AG10803 (cell line): ENCODE data around the gene PSAT1.
A peak's percentile ranks its signal among the peaks of the same experiment; 100 is the strongest.
"Not testable (repeated sequence)": the region's sequence is repeated elsewhere in the genome, so short reads cannot be mapped to it uniquely, and the experiment has no call there.

Experiments used
- DNase-seq: peaks from one replicate; pipeline ENCODE4 v3.0.0; 2010; ENCODE audit warnings: low read depth
- H3K4me3 ChIP-seq: 2 replicates; pipeline ENCODE4 v1.5.1; 2011; ENCODE audit warnings: mild to moderate bottlenecking, low read length, control low read depth
- TF ChIP-seq, protein P1 (sequence below): conservative IDR thresholded peaks from 2 replicates; pipeline ENCODE4 v1.5.1; 2011; ENCODE audit warnings: mild to moderate bottlenecking, low read length, control low read depth, inconsistent platforms

The PSAT1 gene

DNA sequence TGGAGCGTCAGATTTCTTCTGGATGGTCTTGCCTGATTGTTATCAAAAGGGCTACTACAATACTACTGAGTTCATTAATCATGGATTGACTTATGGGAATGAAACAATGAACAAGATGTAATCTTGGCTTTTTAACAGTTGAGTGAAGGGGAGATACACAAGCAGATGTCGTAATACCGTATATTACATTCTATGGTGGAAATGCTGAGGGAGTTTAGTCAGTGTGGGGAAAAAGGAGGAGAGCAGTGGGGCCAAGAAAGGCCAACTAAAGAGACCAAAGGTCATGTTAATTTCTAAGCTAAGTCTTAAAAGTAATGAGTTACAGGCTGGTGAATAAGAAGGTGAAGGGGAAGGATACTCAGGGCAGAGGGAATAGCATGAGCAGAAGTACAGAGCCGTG, 29.0 kb upstream of the PSAT1 start:
- DNase-seq = no peak
- TF ChIP-seq, protein P1, sequence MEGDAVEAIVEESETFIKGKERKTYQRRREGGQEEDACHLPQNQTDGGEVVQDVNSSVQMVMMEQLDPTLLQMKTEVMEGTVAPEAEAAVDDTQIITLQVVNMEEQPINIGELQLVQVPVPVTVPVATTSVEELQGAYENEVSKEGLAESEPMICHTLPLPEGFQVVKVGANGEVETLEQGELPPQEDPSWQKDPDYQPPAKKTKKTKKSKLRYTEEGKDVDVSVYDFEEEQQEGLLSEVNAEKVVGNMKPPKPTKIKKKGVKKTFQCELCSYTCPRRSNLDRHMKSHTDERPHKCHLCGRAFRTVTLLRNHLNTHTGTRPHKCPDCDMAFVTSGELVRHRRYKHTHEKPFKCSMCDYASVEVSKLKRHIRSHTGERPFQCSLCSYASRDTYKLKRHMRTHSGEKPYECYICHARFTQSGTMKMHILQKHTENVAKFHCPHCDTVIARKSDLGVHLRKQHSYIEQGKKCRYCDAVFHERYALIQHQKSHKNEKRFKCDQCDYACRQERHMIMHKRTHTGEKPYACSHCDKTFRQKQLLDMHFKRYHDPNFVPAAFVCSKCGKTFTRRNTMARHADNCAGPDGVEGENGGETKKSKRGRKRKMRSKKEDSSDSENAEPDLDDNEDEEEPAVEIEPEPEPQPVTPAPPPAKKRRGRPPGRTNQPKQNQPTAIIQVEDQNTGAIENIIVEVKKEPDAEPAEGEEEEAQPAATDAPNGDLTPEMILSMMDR = no peak
- no peak overlapping the region for H3K4me3 ChIP-seq

DNA sequence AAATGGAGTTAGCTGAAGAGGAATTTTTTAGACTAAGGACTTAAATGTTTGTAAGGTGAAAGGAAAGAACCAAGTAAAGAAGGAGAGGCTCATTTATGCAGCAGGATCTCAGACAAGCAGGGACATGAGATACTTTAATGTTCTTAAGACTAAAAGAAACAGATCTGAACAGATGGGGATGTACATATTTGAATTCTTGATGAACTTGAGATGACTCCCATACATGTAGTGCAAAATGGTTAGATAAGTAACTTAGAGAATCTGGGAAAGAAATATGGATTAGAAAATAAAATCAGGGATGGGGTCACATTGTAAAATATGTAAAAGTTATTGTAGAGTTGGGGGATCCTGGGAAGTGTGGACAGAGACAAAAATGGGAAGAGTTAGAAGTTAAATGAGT, 27.1 kb upstream of the PSAT1 start:
- no peak for DNase-seq
- TF ChIP-seq, protein P1 = no peak
- H3K4me3 ChIP-seq = no peak overlapping the region

DNA sequence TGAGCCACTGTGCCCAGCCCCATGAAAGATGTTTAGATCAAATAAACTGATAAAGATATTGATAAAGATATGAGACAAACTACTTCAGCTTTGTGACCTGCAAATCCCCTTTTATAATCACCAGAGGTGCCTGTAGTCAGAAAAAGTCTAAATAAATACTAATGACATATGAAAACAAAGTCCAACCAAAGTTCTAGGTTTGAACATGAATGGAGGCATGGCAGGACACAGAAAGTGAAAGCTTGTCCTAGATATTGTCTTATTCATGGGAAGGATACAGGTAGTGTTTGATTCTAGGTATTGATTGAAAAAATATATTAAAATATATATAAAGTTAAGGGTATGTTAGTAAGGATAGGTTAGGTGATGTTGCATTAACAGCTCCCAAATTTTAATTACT, 24.6 kb upstream of the PSAT1 start:
- DNase-seq = no peak
- TF ChIP-seq, protein P1 = no peak
- H3K4me3 ChIP-seq = no peak overlapping the region

DNA sequence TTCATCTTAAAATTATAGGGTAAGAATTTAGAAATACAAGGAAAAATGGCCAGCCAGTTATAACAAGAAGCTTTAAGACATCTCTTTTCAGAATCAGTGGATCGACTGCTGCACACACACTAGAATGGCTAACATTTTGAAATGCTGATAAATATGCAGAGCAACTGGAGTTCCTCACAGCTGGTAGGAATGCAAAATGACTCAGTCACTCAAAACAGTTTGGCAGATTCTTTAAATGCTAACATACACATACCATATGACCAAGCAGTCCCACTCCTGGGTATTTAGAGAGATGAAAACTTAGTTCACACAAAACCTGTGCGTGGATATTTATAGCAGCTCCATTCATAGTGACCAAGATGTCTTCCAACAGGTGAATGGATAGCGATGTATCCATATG, 23.2 kb upstream of the PSAT1 start:
- DNase-seq = peak; percentile 21
- TF ChIP-seq, protein P1 = no peak
- H3K4me3 ChIP-seq = no peak overlapping the region

DNA sequence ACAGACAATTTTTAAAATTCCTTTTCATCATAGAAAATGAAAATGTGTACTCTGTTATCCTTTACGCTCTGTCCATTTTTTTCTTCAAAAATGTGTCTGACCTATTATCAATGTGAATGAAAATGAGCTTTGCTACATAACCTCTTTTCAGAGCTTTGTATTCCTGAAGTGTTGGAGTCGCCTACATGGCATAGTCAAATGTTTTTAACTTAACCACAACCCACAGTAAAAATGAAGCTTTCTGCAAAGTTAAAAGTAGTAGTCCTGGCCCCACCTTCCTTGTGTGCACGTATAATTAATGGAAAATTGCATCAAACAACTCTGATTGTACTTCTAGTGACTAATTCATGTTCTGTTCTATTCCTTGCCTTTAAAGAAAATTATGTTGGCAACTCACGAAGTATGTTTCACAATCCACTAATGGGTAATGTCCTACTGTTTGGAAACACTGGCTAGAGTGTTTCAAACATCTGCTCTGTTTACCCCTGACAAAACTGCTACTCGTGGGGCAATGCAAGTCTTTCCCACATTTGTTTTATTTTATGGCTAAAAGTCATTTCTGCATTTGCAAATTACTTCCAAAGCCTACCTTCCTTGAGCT, 18.6 kb upstream of the PSAT1 start:
- DNase-seq = peak; percentile 90
- H3K4me3 ChIP-seq = no peak overlapping the region

DNA sequence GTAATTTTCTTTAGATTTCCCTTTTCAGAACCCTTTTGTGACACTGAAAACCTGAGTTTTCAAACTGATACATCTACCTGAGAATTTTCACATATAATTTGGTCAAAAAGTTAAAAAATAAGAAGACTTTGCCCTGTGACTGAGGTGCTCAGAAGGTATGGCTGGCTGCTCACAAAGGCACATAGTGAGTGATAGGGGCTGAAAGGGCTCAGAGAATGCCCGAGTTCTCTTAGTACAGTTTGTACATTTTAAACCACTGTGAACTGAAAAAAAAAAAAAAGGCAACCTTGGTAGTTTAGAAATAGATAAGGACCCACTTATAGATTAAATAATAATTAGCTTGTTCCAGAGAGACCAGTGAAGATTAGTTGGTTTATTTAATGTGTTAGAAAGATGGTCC, 18.1 kb upstream of the PSAT1 start:
- no peak for DNase-seq
- no peak overlapping the region for H3K4me3 ChIP-seq
- TF ChIP-seq, protein P1 = no peak

More for the DNA sequence above, 18.6 kb upstream of the PSAT1 start:
- TF ChIP-seq, protein P1 = no peak

DNA sequence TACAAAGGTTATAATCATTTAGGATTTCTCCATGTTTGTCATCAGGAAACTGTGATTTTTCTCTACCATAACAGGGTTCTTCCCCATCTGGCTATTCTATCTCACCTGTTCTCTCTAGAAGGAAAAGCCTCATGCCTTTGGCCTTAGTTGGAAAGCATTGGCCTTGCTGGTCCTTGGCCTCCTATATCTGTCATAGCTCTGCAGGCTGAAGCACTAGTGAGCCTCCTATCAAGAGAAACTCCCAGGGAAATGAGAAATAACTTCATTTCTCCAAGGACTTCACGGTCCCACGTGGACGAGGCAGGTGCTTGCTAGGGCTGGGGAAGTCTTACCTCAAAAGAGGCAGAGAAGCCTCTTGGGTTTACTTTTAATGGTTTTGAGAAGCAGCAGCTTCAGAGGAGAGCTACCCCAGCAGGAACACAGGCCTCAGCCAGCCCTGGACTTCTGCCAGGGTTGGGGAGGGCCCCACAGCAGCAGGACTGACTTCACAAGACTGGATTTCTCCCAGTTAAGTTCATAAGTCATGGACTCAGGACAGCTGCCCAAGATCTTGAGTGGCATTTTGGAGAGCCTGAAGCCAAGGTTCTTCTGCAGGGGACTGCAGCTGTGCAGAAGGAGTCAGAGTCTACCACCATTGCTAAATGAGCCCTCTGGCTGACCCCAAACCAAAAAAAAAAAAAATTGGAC, 15.8 kb upstream of the PSAT1 start:
- DNase-seq = peak; percentile 56
- H3K4me3 ChIP-seq = no peak overlapping the region
- TF ChIP-seq, protein P1 = no peak

DNA sequence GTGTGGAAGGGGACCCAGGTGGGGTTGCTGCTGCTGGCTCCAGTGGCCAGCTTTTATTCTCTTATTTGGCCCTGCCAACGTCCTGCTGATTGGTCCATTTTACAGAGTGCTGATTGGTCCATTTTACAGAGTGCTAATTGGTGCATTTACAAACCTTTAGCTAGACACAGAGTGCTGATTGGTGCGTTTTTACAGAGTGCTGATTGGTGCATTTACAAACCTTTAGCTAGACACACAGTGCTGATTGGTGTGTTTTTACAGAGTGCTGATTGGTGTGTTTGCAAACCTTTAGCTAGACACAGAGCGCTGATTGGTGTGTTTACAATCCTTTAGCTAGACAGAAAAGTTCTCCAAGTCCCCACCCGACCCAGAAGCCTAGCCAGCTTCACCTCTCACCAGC, 12.7 kb upstream of the PSAT1 start:
- not testable (repeated sequence) for H3K4me3 ChIP-seq

More for the DNA sequence above, 12.7 kb upstream of the PSAT1 start:
- not testable (repeated sequence) for DNase-seq
